Body of pancreas (tissue), 4 donors: ENCODE measurements around the gene SOBP. TPM values are rescaled to one million over a fixed set of nuclear protein-coding genes. Genes with fewer than 3 reads are reported as not detected.

Experiments
- ATAC-seq: fragments of 150-250 bp; one replicate; pipeline ENCODE4 v1.9.1; 2016
- DNase-seq, 4 donors: peaks; one replicate each; pipeline ENCODE4 v3.0.0-alpha.2; 2019
- H3K27ac ChIP-seq, 4 donors: fragments of 200-600 bp; sonication (generic); 1 replicate in 3 of 4; 2 replicates in 1 of 4; pipeline versions ENCODE4 v1.5.1 to v1.6.1; 2016 to 2019; ENCODE audit warnings: mild to moderate bottlenecking in 1 of 4, mixed read lengths in 1 of 4, moderate library complexity in 1 of 4
- H3K27me3 ChIP-seq, 2 donors: fragments of 200-600 bp; sonication (generic); one replicate each; pipeline ENCODE4 v1.6.0; 2016; ENCODE audit warnings: mild to moderate bottlenecking in 1 of 2
- H3K36me3 ChIP-seq, 2 donors: fragments of 200-600 bp; sonication (generic); replicated peaks in 1 of 2; 2 replicates each; pipeline ENCODE4 v1.5.1; 2016; ENCODE audit warnings: low read depth in 2 of 2; ENCODE audit not compliant: insufficient read depth in 1 of 2
- H3K4me1 ChIP-seq: fragments of 200-600 bp; sonication (generic); one replicate; pipeline ENCODE4 v1.6.0; 2016
- H3K4me3 ChIP-seq, 2 donors: fragments of 200-600 bp; sonication (generic); 1 replicate in 1 of 2; 2 replicates in 1 of 2; pipeline ENCODE4 v1.5.1; 2016 to 2019
- H3K9me3 ChIP-seq, 3 donors: fragments of 200-600 bp; sonication (generic); 1 replicate in 2 of 3; 2 replicates in 1 of 3; pipeline ENCODE4 v1.5.1; 2016
- POLR2A ChIP-seq, 3 donors: fragments of 450-650 bp; IDR thresholded peaks; one replicate each; pipeline ENCODE4 v1.6.1; 2016; ENCODE audit warnings: antibody characterized with exemption in 3 of 3, mild to moderate bottlenecking in 2 of 3
- WGBS, 2 donors: methylation state at CpG; one replicate each; pipeline ENCODE4 v1.1.5; 2017; 5-methylcytosine and 5-hydroxymethylcytosine counted together
- intact Hi-C: fragments of 100-400 bp; cut with DNase I; formaldehyde crosslinking; loops from one replicate; pipeline ENCODE4 v1.15.1; 2023
- total RNA-seq, 2 donors: library from RNA; depleted of rRNA; stranded (reverse); fragments of >200 nt; gene quantifications; one replicate each; pipeline ENCODE4 v1.1.0, GENCODE V29; 2016
- TF ChIP-seq, protein P1 (sequence below), 7 experiments: fragments of 450-650 bp in 4 of 7; fragments of 200-600 bp in 3 of 7; sonication (generic) in 3 of 7; IDR thresholded peaks; one replicate each; pipeline ENCODE4 v1.5.1; 2016 to 2019; ENCODE audit warnings: antibody characterized with exemption in 7 of 7

Gene SOBP
- total RNA-seq, 2 donors from 2014 or later: 0.66 to 3.1 TPM

DNA sequence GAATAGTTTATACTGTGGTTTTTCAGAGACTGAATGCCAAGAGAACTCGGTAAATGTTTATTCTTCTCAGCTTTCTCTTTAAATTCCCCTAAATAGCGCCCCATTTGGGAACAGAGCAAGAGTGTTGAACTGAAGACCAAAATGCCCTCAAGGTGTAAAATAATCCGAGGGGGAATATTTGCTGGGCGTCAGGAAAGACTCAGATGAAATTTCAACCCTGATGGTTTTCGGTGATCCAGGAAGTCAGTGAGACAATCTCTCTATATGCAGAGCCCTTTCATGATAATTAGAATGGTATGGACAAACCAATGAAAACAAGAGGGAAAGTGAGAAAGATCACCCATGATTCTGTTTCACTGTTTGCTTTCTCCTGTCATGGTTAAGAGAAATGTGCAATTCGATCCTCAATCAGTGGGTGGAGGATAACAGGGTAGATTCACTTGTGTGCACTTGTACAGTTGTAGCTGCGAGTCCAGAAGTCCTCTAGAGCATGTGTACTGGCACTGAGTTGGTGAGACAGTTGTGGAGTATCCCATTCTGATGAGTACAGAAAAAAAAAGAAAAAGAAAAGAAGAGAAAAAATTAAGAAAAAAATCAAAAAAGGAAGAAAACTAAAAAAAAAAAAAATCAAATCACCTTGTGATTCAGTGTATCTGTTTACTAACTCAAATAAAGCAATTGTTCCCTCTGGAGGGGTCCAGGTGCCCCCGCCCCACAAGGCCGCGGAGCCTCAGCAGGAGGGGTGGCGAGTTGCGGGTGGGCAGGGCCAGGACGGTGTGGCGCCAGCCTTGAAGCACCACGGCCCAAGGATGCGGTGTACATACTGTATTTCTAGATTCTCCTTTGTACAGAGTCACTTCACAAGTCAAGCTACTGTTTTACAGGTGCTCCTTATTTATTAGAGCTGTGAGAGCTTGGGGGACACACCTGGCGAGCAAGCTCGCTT, 169.3 kb downstream of the SOBP start:
- intact Hi-C loops: no loop called here
- Histone ChIP-seq H3K36me3 (no peaks in the 10 kb centered on the region), H3K27ac (no peak overlapping the region), H3K9me3 (no peaks in the 10 kb centered on the region), H3K4me3 (no peak overlapping the region), H3K27me3 (no peaks in the 10 kb centered on the region), H3K4me1 (peaks cover 19% of the 10 kb centered on the region)
- no peak for DNase-seq
- TF ChIP-seq POLR2A (IDR thresholded peaks at IDR 0.05): no peak
- TF ChIP-seq, protein P1, sequence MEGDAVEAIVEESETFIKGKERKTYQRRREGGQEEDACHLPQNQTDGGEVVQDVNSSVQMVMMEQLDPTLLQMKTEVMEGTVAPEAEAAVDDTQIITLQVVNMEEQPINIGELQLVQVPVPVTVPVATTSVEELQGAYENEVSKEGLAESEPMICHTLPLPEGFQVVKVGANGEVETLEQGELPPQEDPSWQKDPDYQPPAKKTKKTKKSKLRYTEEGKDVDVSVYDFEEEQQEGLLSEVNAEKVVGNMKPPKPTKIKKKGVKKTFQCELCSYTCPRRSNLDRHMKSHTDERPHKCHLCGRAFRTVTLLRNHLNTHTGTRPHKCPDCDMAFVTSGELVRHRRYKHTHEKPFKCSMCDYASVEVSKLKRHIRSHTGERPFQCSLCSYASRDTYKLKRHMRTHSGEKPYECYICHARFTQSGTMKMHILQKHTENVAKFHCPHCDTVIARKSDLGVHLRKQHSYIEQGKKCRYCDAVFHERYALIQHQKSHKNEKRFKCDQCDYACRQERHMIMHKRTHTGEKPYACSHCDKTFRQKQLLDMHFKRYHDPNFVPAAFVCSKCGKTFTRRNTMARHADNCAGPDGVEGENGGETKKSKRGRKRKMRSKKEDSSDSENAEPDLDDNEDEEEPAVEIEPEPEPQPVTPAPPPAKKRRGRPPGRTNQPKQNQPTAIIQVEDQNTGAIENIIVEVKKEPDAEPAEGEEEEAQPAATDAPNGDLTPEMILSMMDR (IDR thresholded peaks at IDR 0.05): no peak
- 78 to 80% methylated on average over 18 of the region's 18 CpGs for WGBS, 2 donors
- no peak for ATAC-seq

DNA sequence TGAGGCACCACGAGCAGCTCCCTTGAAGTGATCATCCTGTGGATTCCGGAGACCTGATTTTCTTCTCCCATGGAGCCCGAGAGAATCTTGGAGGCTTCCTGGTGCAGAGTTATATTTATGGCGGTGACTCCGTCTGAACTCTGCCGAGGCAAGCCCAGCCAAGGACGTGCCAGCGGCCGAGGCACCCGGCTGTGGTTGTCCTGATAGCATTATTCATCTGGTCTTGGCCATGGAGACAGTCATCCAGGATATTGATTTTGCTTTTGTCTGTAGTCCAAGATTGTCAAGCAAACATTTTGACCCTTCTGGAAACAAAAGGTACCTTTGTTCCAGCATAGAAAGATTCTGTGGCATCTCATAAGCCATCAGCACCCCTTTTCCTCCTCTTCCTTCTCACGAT, 170.9 kb downstream of the SOBP start:
- H3K9me3 ChIP-seq: no peaks in the 10 kb centered on the region
- H3K4me3 ChIP-seq: no peak overlapping the region
- H3K4me1 ChIP-seq: peaks cover 25% of the 10 kb centered on the region
- ATAC-seq (peak; percentile 66), DNase-seq (peak in 2 of 4 donors; percentile 38 to 41)
- no peaks in the 10 kb centered on the region for H3K27me3 ChIP-seq
- WGBS, 2 donors: 17 to 48% methylated on average over 11 of the region's 11 CpGs
- H3K27ac ChIP-seq: peak overlapping the region in 3 of 4 donors; percentile 36 to 71 (median 47)
- intact Hi-C loops: no loop called here
- TF ChIP-seq, protein P1 (IDR thresholded peaks at IDR 0.05): no peak
- H3K36me3 ChIP-seq: no peaks in the 10 kb centered on the region

DNA sequence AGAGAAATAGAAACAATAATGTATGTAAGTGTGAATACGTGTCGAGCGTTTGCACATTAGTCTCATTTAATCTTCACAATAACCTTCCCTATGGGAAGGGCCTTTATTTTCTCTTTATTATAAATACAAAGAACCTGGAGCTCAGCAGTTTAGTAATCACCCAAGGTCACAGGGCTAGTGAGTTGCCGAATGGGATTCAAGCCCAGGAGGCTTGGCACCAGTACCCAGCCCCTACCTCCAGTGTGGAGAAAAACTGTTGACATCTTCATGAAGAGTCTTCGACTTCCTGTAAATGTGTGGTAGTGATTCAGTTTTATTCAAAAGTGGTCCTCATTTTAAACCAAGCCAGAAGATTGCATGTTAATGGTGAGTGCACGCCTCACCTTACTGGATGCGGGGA, 171.4 kb downstream of the SOBP start:
- WGBS, 2 donors: 39 to 43% methylated on average over 7 of the region's 7 CpGs
- TF ChIP-seq, protein P1 (IDR thresholded peaks at IDR 0.05): no peak
- TF ChIP-seq POLR2A (IDR thresholded peaks at IDR 0.05): no peak
- Histone ChIP-seq H3K9me3 (no peaks in the 10 kb centered on the region), H3K4me1 (peaks cover 28% of the 10 kb centered on the region), H3K27me3 (no peaks in the 10 kb centered on the region), H3K4me3 (no peak overlapping the region), H3K27ac (peak overlapping the region in 3 of 4 donors; percentile 36 to 71 (median 47)), H3K36me3 (no peaks in the 10 kb centered on the region)
- peak; percentile 61 for ATAC-seq
- intact Hi-C loops: no loop called here
- peak; percentile 39 to 69 (median 60) for DNase-seq

DNA sequence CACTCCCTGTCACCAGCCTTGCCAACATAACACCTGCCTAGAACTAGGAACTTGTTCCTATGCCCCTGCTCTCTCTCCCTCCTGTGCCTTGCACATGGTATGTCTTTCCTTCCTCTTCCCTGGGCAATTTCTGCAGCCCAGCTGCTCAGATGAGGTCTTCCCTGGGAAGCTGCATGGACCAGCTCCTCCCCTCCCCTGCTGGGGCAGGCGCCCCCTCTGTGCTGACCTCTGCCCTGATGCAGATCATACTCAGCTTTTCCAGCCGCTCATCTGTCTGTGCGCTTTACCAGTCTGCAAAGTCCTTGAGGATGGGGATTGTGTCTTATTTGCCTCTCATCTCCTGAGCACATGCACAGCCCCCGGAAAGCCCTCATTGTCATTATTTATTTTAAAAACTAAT, 172.4 kb downstream of the SOBP start:
- Histone ChIP-seq H3K9me3 (no peaks in the 10 kb centered on the region), H3K4me1 (peaks cover 37% of the 10 kb centered on the region), H3K27me3 (no peaks in the 10 kb centered on the region), H3K36me3 (no peaks in the 10 kb centered on the region), H3K27ac (peak overlapping the region in 2 of 4 donors; percentile 36 to 71), H3K4me3 (no peak overlapping the region)
- TF ChIP-seq, protein P1 (IDR thresholded peaks at IDR 0.05): no peak
- TF ChIP-seq POLR2A (IDR thresholded peaks at IDR 0.05): no peak
- DNase-seq: no peak
- ATAC-seq: no peak
- 79 to 93% methylated on average over 4 of the region's 4 CpGs for WGBS, 2 donors
- intact Hi-C loops: no loop called here
